GM12878 (cell line): Measurements from ENCODE around the gene TROAP.

Experiments
- BMI1 ChIP-seq: fragments of 450-650 bp; IDR thresholded peaks from 2 replicates; pipeline ENCODE4 v1.6.1; 2016; ENCODE audit warnings: mild to moderate bottlenecking, moderate library complexity, borderline replicate concordance
- CREB1 ChIP-seq: IDR thresholded peaks from 2 replicates; pipeline ENCODE4 v1.6.1; 2012; ENCODE audit warnings: low read depth, mild to moderate bottlenecking, inconsistent platforms
- LARP7 ChIP-seq: fragments of 450-650 bp; IDR thresholded peaks from 2 replicates; pipeline ENCODE4 v1.6.1; 2017; ENCODE audit warnings: mild to moderate bottlenecking
- MEF2B ChIP-seq: fragments of 450-650 bp; IDR thresholded peaks from 2 replicates; pipeline ENCODE4 v1.6.1; 2018; ENCODE audit warnings: mild to moderate bottlenecking, moderate library complexity; ENCODE audit not compliant: partially characterized antibody, poor library complexity, severe bottlenecking
- POLR2A ChIP-seq: IDR thresholded peaks from 2 replicates; pipeline ENCODE4 v1.6.1; 2011; ENCODE audit warnings: low read depth, mild to moderate bottlenecking, low read length
- POLR2AphosphoS2 ChIP-seq: IDR thresholded peaks from 2 replicates; pipeline ENCODE4 v1.6.1; 2011; ENCODE audit warnings: low read depth, mild to moderate bottlenecking, low read length, improper control_type of control experiment, moderate library complexity
- POLR2AphosphoS5 ChIP-seq: IDR thresholded peaks from 2 replicates; pipeline ENCODE4 v1.6.1; 2011; ENCODE audit warnings: mild to moderate bottlenecking, low read length, inconsistent platforms
- SMC3 ChIP-seq: IDR thresholded peaks from 2 replicates; pipeline ENCODE4 v1.6.1; 2011; ENCODE audit warnings: low read length, improper control_type of control experiment, borderline replicate concordance
- SRF ChIP-seq, 2 experiments: IDR thresholded peaks; 2 replicates each; pipeline ENCODE4 v1.6.1; 2011; ENCODE audit warnings: low read depth in 2 of 2, low read length in 2 of 2, mild to moderate bottlenecking in 1 of 2, moderate library complexity in 1 of 2
- TF ChIP-seq, protein P1 (sequence below), 3 experiments: IDR thresholded peaks in 2 of 3; conservative IDR thresholded peaks in 1 of 3; 2 replicates each; pipeline ENCODE4 v1.5.1; 2011; ENCODE audit warnings: low read depth in 3 of 3, low read length in 3 of 3, mild to moderate bottlenecking in 3 of 3, control low read depth in 2 of 3, moderate library complexity in 2 of 3, inconsistent platforms in 1 of 3, mixed read lengths in 1 of 3; ENCODE audit not compliant: control insufficient read depth in 2 of 3, insufficient read depth in 1 of 3; ENCODE audit errors: extremely low read depth in 1 of 3
- TF ChIP-seq, protein P2 (sequence below): IDR thresholded peaks from 2 replicates; pipeline ENCODE4 v1.6.1; 2012; ENCODE audit warnings: low read length, inconsistent platforms
- TF ChIP-seq, protein P3 (sequence below): fragments of 450-650 bp; formaldehyde crosslinking; IDR thresholded peaks from 2 replicates; pipeline ENCODE4 v1.5.0; 2022; ENCODE audit warnings: mild to moderate bottlenecking, missing genetic modification characterization
- TF ChIP-seq, protein P4 (sequence below): IDR thresholded peaks from 2 replicates; pipeline ENCODE4 v1.6.1; 2012; ENCODE audit warnings: mild to moderate bottlenecking, low read depth, low read length

DNA sequence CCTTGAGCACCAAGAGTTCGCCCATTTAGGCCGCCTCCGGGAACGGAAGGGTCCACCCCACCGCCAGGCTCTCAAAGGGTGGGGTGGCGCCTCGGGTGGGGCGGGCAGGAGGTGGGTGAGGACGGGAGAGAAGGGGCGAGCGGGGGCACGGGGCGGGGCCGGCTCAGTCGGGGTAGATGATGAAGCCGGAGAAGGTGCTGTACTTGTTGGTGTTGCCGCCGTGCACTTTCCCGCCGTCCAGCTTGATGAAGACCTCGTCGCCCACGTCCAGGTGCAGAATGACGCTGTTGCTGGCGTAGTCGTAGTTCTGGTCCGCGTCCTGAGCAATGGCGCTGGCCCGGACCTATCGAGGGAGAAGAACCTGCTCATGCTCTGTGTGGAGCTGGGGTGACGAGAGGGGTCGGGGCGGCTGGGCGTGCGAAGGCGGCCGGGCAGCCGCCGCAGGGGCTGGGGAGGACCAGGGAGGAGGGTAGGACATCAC lies 9.9 kb downstream of the TROAP start:
- no peak for TF ChIP-seq SMC3
- TF ChIP-seq, protein P1, sequence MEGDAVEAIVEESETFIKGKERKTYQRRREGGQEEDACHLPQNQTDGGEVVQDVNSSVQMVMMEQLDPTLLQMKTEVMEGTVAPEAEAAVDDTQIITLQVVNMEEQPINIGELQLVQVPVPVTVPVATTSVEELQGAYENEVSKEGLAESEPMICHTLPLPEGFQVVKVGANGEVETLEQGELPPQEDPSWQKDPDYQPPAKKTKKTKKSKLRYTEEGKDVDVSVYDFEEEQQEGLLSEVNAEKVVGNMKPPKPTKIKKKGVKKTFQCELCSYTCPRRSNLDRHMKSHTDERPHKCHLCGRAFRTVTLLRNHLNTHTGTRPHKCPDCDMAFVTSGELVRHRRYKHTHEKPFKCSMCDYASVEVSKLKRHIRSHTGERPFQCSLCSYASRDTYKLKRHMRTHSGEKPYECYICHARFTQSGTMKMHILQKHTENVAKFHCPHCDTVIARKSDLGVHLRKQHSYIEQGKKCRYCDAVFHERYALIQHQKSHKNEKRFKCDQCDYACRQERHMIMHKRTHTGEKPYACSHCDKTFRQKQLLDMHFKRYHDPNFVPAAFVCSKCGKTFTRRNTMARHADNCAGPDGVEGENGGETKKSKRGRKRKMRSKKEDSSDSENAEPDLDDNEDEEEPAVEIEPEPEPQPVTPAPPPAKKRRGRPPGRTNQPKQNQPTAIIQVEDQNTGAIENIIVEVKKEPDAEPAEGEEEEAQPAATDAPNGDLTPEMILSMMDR (IDR thresholded peaks at IDR 0.05 in 2 of 3, conservative IDR thresholded peaks at IDR 0.05 in 1 of 3; ENCODE audit: control insufficient read depth in 2 of 3, extremely low read depth in 1 of 3, insufficient read depth in 1 of 3, low read depth in 3 of 3, low read length in 3 of 3): no peak
- TF ChIP-seq MEF2B: no peak
- TF ChIP-seq SRF (IDR thresholded peaks at IDR 0.05; ENCODE audit: low read depth in 2 of 2, low read length in 2 of 2): no peak
- TF ChIP-seq LARP7: no peak
- TF ChIP-seq, protein P2, sequence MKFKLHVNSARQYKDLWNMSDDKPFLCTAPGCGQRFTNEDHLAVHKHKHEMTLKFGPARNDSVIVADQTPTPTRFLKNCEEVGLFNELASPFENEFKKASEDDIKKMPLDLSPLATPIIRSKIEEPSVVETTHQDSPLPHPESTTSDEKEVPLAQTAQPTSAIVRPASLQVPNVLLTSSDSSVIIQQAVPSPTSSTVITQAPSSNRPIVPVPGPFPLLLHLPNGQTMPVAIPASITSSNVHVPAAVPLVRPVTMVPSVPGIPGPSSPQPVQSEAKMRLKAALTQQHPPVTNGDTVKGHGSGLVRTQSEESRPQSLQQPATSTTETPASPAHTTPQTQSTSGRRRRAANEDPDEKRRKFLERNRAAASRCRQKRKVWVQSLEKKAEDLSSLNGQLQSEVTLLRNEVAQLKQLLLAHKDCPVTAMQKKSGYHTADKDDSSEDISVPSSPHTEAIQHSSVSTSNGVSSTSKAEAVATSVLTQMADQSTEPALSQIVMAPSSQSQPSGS: no peak
- TF ChIP-seq, protein P3, sequence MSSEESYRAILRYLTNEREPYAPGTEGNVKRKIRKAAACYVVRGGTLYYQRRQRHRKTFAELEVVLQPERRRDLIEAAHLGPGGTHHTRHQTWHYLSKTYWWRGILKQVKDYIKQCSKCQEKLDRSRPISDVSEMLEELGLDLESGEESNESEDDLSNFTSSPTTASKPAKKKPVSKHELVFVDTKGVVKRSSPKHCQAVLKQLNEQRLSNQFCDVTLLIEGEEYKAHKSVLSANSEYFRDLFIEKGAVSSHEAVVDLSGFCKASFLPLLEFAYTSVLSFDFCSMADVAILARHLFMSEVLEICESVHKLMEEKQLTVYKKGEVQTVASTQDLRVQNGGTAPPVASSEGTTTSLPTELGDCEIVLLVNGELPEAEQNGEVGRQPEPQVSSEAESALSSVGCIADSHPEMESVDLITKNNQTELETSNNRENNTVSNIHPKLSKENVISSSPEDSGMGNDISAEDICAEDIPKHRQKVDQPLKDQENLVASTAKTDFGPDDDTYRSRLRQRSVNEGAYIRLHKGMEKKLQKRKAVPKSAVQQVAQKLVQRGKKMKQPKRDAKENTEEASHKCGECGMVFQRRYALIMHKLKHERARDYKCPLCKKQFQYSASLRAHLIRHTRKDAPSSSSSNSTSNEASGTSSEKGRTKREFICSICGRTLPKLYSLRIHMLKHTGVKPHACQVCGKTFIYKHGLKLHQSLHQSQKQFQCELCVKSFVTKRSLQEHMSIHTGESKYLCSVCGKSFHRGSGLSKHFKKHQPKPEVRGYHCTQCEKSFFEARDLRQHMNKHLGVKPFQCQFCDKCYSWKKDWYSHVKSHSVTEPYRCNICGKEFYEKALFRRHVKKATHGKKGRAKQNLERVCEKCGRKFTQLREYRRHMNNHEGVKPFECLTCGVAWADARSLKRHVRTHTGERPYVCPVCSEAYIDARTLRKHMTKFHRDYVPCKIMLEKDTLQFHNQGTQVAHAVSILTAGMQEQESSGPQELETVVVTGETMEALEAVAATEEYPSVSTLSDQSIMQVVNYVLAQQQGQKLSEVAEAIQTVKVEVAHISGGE (CRISPR knock-in tag): no peak
- TF ChIP-seq POLR2AphosphoS5: no peak
- no peak for TF ChIP-seq CREB1
- no peak for TF ChIP-seq BMI1
- TF ChIP-seq, protein P4, sequence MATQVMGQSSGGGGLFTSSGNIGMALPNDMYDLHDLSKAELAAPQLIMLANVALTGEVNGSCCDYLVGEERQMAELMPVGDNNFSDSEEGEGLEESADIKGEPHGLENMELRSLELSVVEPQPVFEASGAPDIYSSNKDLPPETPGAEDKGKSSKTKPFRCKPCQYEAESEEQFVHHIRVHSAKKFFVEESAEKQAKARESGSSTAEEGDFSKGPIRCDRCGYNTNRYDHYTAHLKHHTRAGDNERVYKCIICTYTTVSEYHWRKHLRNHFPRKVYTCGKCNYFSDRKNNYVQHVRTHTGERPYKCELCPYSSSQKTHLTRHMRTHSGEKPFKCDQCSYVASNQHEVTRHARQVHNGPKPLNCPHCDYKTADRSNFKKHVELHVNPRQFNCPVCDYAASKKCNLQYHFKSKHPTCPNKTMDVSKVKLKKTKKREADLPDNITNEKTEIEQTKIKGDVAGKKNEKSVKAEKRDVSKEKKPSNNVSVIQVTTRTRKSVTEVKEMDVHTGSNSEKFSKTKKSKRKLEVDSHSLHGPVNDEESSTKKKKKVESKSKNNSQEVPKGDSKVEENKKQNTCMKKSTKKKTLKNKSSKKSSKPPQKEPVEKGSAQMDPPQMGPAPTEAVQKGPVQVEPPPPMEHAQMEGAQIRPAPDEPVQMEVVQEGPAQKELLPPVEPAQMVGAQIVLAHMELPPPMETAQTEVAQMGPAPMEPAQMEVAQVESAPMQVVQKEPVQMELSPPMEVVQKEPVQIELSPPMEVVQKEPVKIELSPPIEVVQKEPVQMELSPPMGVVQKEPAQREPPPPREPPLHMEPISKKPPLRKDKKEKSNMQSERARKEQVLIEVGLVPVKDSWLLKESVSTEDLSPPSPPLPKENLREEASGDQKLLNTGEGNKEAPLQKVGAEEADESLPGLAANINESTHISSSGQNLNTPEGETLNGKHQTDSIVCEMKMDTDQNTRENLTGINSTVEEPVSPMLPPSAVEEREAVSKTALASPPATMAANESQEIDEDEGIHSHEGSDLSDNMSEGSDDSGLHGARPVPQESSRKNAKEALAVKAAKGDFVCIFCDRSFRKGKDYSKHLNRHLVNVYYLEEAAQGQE: no peak
- no peak; the same call in 1 of the 2 replicates for TF ChIP-seq POLR2A
- no peak for TF ChIP-seq POLR2AphosphoS2
